T-helper 9 cell (primary cell): ENCODE results near the gene VWF.

Experiments
- DNase-seq: peaks from one replicate; pipeline ENCODE4 v3.0.0-alpha.2; 2020

Gene VWF

DNA sequence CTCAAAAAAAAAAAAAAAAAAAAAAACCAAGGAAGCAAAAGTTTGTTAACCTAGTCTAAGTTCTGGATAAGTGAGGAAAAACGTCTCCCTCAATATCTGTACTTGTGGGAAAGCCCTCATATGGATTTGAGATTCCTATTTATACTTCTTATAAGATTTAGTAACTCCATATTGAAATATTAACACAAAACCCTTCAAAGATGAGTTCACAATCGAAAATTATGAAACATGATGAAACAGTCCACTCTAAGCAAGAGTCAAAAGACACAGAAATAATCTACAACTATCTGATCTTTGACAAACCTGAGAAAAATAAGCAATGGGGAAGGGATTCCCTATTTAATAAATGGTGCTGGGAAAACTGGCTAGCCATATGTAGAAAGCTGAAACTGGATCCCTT, 25.2 kb downstream of the VWF start:
- DNase-seq = no peak

DNA sequence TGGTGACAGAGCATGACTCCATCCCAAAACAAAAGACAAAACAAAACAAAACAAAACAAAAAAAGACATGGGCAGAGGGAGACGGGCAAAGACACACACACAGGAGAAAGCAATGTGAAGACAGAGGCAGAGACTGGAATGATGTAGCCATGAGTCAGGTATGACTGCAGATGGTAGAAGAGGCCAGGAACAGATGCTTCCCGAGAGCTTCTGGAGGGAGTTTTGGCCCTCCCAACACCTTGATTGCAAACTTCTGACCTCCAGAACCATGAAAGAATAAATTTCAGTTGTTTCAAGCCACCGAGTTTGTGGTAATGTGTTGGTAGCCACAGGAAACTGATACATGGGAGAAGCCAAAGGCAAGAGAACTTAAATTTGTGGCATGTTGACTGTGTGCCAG, 27.1 kb downstream of the VWF start:
- no peak for DNase-seq

DNA sequence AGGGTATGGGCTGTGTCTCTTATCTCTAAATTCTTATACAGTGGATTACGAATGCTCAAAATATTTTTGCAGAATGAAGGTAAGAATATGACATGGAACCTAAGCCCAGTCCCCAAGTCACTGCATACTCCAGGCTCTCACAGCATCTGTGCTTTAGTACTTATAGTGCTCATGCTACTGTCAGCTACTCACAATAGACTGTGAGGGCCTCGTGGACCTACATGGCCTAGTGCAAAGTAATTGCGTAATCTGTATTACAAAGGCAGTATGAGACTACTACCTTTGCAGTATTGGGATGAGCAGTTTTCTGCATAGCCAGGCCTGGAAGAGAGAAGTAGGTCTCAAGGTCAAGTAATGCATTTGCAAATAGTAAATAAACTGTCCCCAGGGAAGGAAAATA, 27.9 kb downstream of the VWF start:
- no peak for DNase-seq

DNA sequence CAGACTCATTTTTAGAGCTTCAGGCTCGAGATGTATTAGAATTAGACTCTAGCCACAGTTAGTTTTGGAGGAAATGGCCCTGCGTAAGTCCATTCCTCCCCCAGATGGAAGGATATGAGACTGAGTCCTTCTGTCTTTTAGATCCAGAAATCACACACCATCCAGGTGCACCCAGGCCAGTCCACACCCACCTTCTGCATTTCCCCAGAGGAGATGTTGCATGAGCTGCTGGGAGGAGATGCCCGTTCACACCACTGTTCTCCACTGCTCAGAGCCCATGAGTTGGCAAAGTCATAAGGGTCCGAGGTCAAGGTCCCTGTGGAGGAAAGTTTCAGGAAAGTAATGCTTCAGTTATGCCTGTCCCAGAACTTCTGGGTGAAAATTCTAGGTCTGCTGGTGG, 29.2 kb downstream of the VWF start:
- DNase-seq = no peak

DNA sequence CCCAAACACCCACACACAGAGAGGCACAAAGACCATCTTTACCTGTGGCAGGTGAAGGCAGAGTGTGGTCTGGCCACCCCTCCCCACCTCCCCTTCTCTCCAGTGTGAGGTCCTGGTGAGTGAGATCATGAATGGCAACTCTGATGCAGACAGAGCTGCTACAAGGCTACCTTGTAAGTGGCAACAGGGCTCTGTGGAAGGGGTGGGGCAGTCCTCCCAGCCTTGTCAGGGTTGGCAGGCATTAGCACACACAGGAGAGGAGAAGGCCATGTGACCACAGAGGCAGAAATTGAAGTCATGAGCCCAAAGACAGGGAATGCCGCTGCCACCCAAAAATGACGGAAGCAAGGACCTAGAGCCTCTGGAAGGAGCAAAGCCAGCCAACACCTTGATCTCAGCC, 30.7 kb downstream of the VWF start:
- DNase-seq = no peak

DNA sequence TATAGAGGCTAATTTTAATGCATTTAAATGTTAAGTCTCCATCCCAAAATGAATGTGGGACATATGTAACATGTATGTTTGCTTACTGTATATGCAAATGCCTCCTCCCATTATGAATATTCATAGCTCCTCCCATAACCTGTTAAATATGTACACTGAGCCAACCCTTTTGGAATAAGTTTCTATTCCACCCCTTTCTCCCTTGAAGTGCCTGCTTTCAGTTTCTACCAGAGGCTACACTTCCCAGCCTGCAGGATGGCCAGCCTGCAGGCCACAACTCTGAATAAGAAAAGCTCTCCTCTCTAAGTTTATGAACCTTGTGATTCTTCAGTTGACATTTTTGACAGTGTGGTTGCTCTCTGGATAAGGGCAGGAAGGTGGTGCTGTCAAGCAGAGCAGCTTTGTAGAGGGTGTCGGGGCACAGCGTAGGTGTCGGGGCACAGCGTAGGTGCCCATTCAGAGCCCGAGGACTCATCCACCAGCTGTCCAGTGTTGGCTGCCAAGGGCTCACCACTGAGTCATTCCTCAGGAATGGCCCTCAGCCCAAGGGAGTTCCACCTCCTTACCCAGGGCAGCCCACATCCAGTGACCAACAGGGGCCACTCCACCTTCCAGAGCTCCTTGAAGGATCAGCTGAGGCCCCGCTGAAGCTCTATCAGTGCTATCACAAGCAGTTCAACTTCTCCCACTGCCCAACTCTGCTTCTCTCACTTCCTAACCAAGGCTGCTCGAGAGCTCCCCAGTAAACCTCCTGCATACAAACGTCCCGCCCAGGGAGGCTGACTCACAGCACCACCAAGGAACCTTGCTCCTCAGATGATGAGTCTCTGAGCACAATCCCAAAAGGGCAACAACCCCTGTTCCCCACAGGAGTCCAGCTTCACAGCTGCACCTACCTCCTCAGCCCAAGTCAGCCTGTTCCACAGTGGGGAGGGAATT, 31.4 kb downstream of the VWF start:
- no peak for DNase-seq

DNA sequence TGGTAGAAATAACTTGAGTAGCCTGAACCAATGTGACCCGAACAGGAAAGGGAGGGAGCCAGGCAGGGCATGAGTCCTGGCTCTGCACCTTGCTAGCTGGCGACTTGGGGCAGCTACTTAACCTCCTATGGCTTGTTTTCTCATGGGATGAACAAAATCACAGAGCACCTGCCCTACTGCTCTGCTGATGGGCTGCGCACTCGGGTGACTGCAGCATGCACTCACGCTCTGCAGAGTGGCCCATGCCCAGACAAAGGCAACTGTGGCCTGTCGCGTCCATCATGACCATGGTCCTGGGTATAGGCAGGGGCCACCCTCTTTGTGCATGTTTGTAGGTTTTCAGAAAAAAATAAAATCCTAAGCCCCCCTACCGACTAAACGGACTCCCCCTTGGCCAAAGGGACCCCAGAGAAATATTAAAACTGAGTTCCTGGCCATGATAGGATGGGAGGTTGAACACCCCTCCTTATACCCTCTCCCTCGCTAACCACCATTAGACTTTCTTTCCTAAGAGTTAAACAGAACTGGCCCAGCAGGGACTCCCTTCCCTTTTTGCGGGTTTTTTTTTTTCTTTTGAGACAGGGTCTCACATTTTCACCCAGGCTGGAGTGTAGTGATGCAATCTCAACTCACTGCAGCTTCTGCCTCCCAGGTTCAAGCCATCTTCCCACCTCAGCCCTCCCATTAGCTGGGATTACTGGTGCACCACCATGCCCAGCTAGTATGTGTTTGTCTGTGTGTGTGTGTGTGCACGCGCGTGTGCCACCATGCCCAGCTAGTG, 32.5 kb downstream of the VWF start:
- DNase-seq = no peak

DNA sequence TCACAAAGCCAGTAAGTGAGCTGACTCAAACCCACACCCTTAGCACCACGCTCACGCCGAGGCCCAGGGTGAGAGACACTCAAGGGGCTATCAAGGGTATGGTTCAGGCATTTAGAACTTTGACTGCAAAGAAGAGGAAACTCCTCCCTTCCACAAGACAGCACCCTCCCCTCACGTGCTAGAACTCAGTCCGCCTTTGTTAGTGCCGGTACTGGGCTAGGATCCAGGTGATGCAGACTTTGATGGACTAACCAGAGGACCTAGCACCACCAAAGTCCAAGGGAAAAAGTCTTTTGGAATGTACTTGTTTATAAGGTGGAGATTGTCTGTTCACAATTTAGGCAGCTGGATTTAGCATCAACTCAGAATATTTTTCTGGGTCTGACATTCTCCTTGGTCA, 33.7 kb downstream of the VWF start:
- DNase-seq = no peak

DNA sequence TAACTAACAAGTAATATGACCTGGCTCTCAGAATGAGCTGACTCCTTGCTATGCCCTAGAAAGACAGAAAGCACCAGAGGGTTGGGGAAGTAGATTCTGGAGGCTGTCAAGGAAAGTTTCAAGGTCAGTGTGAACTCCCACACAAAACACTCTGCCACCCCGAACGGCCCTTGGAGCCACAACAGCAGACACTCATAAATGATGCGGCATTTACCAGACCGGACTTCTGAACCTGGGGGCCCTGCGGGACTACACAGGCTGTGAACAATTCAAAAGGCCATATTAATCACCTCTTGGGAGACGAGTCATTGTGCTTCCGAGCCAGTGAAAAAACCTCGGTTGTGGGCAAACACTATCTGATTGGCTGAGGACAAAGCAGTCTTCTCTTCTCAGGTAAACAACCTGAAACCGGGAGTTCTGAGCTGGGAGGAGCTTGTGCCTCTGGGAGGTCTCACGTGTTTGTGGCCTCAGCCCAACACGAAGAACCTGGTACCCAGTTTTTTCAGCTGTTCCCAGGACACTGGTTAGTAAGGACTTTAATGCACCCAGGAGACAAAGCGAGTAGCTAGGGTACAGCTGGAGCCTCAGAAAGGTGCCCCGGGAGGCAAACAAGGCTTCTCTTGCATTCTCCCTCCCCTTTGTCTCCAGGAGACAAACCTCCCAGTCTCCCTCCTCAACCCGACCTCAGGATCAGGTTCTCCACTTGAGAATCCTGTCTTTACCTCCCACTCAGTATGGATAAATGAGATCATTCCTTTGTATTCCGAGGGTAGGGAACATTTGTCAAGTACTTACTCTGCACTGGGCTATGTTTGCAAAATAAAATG, 35.3 kb downstream of the VWF start:
- no peak for DNase-seq

DNA sequence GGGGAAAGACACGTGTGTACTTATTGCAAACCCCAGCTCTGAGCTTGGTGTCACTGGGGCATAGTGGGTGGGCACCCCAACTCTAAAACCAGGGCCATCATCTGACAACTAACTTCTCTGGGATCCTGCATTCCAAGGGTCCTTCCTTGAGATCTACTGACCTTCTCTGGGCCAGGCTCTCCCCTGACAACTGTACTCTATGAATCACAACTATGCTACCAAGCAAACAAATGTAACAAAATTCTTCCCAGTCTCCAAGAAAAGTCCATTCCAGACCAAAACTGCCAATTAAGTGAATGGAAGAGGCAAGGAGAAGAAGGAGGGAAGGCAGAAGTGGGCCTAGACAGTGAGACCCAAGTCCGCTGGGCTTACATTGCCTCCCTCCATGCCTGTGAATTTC, 38.2 kb downstream of the VWF start:
- DNase-seq = no peak

DNA sequence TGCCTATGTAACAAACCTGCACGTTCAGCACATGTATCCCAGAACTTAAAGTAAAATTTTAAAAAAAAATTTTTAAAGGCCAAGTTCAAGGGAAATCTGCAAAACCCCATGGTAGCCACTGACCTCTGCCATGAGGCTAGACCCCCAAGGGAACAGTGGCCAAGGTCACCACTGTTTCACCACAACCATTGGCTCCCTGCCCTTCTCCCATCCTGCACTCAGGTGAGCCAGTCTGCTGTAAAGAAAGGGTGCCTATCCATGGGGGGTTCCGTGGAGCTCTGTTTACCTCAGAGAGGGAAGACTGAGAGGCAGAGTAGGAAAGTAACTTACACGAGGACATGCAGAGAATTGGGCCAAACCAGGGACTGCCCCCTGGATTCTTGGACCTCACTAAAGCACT, 38.6 kb downstream of the VWF start:
- DNase-seq = no peak

DNA sequence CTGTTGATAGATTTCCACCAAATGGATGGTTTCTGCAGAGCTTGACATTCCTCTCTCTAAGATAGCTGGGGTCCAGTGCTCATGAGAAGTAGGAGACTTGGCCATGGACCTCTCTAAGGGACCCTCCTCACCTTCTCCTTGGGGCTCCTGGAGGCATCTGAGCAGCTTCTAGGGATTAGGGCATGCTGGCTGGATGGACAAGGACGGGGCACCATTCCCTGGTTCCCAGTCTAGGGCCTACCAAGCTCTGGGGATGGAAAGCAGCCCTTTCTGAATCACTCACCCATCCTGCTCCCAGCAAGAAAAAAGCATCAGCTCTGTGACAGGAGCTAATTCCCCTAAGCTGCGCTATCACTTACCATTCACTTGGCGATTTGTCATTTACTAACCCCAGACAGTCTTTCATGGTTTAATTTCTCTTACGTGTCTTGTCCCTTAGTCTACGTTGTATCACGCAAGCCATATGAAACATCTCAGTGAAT, 39.5 kb downstream of the VWF start:
- no peak for DNase-seq

DNA sequence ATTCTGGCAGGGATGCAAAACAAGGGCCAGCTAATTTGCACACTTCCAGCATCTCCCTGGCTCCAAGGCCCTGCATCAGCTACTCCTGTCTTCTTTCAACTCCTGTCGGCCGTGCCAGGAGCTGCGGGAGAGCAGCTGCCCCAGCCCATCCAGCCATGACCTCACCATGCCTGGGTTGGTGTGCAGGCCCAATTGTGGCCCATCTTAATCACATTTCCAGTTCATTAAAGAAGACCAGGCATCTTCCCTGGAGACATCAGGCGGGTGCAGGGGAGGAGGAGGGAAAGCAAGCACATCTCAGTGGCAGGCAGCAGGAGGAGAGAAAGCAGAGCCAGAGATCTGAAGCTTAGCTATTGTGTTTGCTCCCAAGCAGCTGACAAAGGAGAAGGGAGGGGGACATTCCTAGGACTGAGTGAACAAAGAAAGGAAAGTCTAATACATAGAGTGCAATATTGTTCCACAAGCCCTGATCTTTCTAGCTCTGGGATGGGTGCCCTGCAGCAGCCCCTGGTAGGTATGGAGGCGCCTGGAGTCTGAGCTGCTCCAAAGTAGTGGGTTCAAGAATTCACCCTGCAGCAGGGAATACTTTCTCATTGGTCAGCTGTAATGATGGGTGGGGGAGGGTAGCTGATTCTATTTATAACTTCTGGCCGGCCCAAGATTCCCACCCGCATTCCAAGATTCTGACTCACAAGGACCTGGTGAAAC, 40.1 kb downstream of the VWF start:
- DNase-seq = no peak

DNA sequence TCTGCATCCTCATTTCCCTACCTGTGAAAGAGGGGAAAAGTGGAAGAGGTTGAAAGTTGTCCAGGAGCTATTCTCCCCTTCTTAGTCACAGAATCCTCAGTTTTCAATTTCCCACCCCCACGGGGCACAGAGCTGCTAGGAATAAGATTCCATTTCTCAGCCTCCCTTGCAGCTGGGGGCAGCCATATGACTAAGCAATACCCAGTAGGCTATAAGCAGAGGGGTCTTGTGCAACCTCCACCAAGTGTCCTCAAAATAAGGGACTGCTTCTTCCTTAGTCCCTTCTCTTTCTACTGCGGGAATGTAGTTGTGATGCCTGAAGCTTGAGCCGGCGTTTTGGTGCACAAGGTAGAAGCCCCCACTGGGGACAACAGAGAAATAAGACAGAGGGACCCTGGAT, 40.9 kb downstream of the VWF start:
- no peak for DNase-seq

DNA sequence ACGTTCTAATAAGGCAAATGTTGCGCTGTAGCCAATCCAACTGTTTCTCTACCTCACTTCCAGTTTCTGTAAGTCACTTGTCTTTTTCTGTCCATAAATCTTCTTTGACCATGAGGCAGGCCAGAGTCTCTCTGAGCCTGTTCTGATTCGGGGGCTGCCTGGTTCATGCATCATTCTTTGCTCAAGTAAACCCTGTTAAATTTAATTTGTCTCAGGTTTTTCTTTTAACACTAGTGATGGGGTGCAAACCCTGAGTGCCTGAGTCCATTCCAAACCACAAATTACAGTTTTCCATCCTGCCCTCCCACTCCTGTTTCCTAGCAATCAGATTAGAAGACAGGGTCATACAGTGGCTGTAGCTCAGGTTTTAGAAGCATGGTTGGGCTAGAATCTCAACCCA, 41.9 kb downstream of the VWF start:
- DNase-seq = no peak

DNA sequence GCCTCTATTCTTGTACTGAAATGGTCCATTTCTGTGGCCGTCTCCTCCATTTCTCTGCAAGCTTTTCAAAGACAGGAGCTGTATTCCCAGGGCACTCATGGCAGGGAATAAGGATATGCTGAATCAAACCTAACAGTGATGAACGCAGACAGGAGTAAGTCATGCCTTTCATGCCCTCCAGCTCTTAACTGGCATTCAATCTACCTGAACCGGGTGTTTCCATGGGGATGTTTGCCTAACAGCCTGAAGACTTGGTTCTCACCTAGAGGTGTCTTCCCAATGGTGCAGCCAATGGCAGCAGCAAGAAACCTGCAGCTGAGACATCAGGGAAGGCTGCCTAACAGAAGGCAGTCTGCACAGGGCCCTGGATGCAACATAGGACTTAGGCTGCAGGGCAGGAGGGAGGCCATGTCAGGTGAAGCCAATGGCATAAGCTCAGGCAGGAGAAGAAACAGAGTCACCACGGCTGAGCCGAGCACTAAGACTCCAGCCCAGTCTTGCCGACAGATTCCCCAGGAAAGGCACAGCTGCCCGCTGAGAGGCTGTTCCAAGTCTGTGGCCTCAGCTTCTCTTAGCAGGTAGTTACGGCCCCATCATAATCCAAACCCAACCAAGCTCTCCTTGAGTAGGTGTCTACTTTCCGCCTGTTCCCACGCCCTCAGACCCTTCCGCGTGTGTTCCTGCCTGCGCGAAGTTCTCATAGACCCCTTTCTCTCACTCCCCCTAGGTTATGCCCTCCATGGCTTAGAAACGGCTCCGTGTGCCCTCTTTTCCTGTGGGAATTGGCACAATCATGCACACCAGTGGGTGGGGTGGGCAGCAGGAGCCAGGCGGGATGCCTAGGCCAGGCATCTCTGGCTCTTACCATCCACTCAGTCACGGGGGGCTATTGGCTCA, 44.1 kb downstream of the VWF start:
- DNase-seq = no peak

DNA sequence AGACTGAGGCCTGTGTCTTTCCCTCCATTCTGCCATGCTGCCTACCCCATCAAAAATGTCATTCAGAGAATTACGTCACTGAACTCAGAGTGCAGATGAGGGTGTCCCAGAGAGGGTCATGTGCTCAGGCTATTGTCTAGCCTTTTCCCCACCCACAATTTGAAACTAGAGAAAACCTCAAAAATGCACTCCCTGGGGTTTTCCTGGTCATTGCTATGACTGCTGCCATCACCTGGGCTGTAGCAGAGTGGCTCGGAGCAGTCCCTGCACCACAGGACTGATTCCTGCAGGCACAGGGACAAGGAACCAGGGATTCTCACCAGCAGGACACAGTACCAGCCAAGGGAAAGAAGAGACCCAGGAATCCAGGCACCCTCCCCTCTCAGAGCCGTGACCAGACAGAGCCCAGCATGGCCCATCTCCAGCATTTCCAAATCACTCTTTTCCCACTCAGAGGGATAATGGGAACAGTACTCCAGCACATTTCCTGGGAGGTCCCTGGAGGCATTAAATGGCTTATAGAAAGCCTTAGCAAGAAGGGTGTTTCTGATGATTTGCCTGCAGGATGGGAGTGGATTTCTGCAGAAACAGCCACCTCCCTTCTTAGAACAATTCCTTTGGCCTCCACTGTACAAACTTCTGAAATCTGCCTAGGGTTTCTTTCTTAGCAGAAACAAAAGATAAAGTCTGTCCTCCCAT, 45.9 kb downstream of the VWF start:
- DNase-seq = no peak

DNA sequence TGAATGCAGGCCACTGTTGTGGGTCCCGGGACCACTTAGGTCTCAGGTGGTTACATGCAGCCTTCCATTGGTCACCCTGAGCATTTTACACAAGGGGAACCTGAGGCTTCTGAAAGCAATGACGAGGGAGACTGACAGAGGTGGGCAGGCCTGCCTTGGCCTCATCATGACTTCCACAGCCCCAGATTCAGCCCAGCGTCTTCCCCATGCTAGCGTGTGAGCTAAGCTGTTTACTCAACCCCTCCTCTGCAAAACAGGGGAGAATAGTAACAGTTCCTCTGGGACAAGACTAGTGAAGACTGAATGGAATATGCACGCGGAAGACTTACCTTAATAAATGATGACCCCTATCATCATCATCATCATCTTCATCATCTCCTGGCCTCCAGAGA, 46.8 kb downstream of the VWF start:
- no peak for DNase-seq

DNA sequence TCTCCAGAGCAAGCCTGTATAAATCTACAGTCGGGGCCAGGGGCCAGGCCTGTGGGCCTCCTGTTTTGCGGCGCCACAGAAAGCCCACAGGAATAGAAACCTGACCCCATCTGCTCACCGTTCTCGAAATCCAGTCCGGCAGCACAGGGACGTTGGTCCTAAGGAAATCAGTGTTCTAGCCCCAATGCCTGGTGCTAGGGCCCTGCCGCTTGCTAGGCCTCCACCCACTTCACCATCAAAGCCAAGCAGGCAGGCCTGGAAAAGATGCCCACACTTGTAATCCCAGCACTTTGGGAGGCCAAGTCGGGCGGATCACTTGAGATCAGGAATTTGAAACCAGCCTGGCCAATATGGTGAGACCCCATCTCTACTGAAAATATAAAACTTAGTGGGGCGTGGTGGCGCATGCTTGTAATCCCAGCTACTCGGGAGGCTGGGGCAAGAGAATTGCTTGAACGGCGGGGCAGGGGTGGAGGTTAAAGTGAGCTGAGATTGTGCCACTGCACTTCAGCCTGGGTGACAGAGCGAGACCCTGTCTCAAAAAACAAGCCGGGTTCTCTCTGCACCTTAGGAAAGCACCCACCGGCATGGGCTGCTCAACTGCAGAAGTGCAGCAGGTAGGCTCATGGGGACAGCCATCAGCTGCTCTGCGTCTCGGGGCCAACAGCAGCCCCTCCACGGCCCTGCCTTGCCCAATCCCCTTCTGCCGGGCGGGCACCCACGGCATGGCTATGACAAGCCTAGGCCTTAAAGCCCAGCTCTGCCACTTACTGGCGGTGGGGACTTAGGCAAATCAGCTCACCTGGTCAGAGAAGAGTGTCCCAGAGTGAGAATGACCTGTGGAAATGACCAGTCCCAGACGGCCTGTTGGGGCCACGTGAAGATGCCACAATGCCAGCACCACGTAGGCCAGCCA, 47.4 kb downstream of the VWF start:
- DNase-seq = no peak

DNA sequence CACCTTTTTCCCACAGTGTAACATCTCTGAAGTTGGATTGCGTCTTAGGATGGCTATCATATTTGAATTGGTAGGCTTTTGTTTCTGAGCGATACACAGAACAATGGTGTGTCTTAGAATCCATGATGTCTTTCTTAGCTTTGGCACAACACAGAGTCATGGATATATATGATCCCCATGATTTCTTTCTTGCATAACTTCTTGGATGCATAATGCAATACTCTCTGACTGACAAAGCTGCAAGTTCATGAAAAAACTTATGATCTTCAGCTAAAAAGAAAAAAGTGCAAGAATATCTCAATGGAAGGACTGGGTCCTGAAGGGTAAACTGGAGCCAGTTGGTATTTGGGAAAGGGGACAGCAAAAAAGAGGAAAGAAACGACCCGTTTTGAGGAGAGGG, 48.1 kb downstream of the VWF start:
- no peak for DNase-seq
